K562 (cell line): Measurements from ENCODE around the gene ATP6V1F. TPM values are rescaled to one million over a fixed set of nuclear protein-coding genes. Genes with fewer than 3 reads are reported as not detected.
A peak's percentile ranks its signal among the peaks of the same experiment; 100 is the strongest.

Source experiments
- BMI1 ChIP-seq: fragments of 150-350 bp; IDR thresholded peaks from 2 replicates; pipeline ENCODE4 v1.6.1; 2014; ENCODE audit warnings: low read length
- EHMT2 ChIP-seq: fragments of 450-650 bp; IDR thresholded peaks from 2 replicates; pipeline ENCODE4 v1.6.1; 2018; ENCODE audit warnings: antibody characterized with exemption
- GATA2 ChIP-seq: sonication (generic); formaldehyde crosslinking; IDR thresholded peaks from 2 replicates; pipeline ENCODE4 v1.4.0; 2020; ENCODE audit warnings: mild to moderate bottlenecking, missing genetic modification reagents
- NR1H2 ChIP-seq: sonication (generic); formaldehyde crosslinking; IDR thresholded peaks from 2 replicates; pipeline ENCODE4 v1.4.0; 2020; ENCODE audit warnings: mild to moderate bottlenecking, missing genetic modification reagents
- RNF2 ChIP-seq: sonication (generic); IDR thresholded peaks from 2 replicates; pipeline ENCODE4 v1.6.1; 2016
- STAT5B ChIP-seq: fragments of 250-450 bp; sonication (Bioruptor Pico); IDR thresholded peaks from 2 replicates; pipeline ENCODE4 v1.8.0; 2021; ENCODE audit warnings: mild to moderate bottlenecking, inconsistent platforms
- THRAP3 ChIP-seq: fragments of 450-650 bp; IDR thresholded peaks from 2 replicates; pipeline ENCODE4 v1.6.1; 2016; ENCODE audit warnings: mild to moderate bottlenecking, inconsistent platforms, borderline replicate concordance
- ZNF316 ChIP-seq: fragments of 450-650 bp; IDR thresholded peaks from 2 replicates; pipeline ENCODE4 v1.6.1; 2016
- polyA plus RNA-seq, 8 experiments: library from polyadenylated mRNA; depleted of rRNA in 4 of 8; stranded (reverse) in 5 of 8; unstranded in 3 of 8; fragments of >200 nt; fragmentation: Nextera tagmentation in 2 of 8; fragmentation: Illumina TruSeq in 1 of 8; extraction: Ambion mirVana in 2 of 8; extraction: Trizol in 1 of 8; gene quantifications; 2 replicates each; pipeline versions ENCODE4 v1.2.1 to v1.2.3, GENCODE V29; 2011 to 2014; ENCODE audit warnings: inconsistent platforms in 1 of 8, missing spikeins in 1 of 8
- total RNA-seq, 7 experiments: library from RNA; depleted of rRNA in 6 of 7; stranded (reverse); fragments of >200 nt in 6 of 7; fragmentation: Illumina TruSeq in 2 of 7; extraction: Trizol in 2 of 7; gene quantifications; 2 replicates each; pipeline versions ENCODE4 v1.2.1 to v1.2.3, GENCODE V29; 2011 to 2021; ENCODE audit warnings: low replicate concordance in 1 of 7
- TF ChIP-seq, protein P1 (sequence below): fragments of 200-800 bp; sonication (Bioruptor generic); IDR thresholded peaks from 2 replicates; pipeline ENCODE4 v1.6.1; 2017; ENCODE audit warnings: missing genetic modification characterization, missing compliant biosample characterization
- TF ChIP-seq, protein P2 (sequence below): fragments of 450-650 bp; IDR thresholded peaks from 2 replicates; pipeline ENCODE4 v1.6.1; 2018; ENCODE audit not compliant: partially characterized antibody
- TF ChIP-seq, protein P3 (sequence below): fragments of 250-450 bp; sonication (Bioruptor Pico); IDR thresholded peaks from 2 replicates; pipeline ENCODE4 v1.4.0; 2020
- TF ChIP-seq, protein P4 (sequence below): sonication (generic); formaldehyde crosslinking; IDR thresholded peaks from 2 replicates; pipeline ENCODE4 v1.8.1; 2022; ENCODE audit warnings: missing genetic modification reagents
- TF ChIP-seq, protein P5 (sequence below): fragments of 250-450 bp; sonication (Bioruptor Pico); IDR thresholded peaks from 2 replicates; pipeline ENCODE4 v1.8.0; 2021; ENCODE audit warnings: moderate library complexity, mild to moderate bottlenecking, inconsistent platforms

The ATP6V1F gene
- total and polyA plus RNA-seq, 9 of the 15 experiments (the other 6 are each of a cell fraction or from before 2014, with no cell fraction given) = 206 to 1,123 (median 542) TPM

DNA sequence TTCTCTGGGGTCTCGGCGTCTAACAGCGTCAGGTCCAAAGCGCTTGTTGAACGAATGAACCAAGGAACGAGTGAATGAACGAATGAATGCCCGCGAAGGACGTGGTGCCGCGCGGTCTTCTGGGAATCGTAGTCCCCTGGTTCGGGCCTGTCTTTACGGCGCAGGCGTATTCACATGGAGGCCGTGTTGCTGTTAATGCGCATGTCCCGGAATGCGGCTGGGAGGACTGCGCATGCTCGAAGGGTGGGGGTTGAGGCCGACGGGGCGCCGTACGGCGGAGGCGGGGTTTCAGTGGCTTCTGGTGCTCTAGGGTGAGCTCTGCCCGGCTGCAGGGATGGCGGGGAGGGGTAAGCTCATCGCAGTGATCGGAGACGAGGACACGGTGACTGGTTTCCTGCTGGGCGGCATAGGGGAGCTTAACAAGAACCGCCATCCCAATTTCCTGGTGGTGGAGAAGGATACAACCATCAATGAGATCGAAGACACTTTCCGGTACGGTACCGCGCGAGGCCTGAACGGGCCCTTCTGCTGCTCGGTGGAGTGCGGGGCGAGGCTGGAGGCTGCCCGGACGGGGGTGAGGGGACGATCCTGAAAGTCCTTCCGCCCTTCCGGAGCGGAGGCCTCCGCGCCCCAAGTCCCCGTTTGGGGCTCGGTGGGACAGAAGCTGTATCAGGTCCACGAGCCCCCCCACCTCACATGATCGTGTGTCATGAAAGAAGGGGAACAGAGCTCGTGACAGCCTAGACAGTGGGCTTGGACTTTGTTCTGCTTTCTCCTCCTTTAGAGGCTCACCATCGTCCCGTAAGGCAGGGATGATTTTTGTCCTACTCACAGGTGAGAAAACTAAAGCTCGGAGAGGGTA is at the start of gene ATP6V1F (continued):
- TF ChIP-seq, protein P1, sequence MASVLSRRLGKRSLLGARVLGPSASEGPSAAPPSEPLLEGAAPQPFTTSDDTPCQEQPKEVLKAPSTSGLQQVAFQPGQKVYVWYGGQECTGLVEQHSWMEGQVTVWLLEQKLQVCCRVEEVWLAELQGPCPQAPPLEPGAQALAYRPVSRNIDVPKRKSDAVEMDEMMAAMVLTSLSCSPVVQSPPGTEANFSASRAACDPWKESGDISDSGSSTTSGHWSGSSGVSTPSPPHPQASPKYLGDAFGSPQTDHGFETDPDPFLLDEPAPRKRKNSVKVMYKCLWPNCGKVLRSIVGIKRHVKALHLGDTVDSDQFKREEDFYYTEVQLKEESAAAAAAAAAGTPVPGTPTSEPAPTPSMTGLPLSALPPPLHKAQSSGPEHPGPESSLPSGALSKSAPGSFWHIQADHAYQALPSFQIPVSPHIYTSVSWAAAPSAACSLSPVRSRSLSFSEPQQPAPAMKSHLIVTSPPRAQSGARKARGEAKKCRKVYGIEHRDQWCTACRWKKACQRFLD (CRISPR knock-in tag) = no peak
- TF ChIP-seq THRAP3 (no peak), GATA2 (CRISPR knock-in tag) (no peak), BMI1 (no peak), ZNF316 (peak; percentile 71), NR1H2 (CRISPR knock-in tag) (0 out of 2 replicates have a peak, but pooled peaks have one; percentile 59), RNF2 (no peak), EHMT2 (no peak), STAT5B (no peak)
- TF ChIP-seq, protein P2, sequence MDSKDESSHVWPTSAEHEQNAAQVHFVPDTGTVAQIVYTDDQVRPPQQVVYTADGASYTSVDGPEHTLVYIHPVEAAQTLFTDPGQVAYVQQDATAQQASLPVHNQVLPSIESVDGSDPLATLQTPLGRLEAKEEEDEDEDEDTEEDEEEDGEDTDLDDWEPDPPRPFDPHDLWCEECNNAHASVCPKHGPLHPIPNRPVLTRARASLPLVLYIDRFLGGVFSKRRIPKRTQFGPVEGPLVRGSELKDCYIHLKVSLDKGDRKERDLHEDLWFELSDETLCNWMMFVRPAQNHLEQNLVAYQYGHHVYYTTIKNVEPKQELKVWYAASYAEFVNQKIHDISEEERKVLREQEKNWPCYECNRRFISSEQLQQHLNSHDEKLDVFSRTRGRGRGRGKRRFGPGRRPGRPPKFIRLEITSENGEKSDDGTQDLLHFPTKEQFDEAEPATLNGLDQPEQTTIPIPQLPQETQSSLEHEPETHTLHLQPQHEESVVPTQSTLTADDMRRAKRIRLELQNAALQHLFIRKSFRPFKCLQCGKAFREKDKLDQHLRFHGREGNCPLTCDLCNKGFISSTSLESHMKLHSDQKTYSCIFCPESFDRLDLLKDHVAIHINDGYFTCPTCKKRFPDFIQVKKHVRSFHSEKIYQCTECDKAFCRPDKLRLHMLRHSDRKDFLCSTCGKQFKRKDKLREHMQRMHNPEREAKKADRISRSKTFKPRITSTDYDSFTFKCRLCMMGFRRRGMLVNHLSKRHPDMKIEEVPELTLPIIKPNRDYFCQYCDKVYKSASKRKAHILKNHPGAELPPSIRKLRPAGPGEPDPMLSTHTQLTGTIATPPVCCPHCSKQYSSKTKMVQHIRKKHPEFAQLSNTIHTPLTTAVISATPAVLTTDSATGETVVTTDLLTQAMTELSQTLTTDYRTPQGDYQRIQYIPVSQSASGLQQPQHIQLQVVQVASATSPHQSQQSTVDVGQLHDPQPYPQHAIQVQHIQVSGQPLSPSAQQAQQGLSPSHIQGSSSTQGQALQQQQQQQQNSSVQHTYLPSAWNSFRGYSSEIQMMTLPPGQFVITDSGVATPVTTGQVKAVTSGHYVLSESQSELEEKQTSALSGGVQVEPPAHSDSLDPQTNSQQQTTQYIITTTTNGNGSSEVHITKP = no peak
- TF ChIP-seq, protein P3, sequence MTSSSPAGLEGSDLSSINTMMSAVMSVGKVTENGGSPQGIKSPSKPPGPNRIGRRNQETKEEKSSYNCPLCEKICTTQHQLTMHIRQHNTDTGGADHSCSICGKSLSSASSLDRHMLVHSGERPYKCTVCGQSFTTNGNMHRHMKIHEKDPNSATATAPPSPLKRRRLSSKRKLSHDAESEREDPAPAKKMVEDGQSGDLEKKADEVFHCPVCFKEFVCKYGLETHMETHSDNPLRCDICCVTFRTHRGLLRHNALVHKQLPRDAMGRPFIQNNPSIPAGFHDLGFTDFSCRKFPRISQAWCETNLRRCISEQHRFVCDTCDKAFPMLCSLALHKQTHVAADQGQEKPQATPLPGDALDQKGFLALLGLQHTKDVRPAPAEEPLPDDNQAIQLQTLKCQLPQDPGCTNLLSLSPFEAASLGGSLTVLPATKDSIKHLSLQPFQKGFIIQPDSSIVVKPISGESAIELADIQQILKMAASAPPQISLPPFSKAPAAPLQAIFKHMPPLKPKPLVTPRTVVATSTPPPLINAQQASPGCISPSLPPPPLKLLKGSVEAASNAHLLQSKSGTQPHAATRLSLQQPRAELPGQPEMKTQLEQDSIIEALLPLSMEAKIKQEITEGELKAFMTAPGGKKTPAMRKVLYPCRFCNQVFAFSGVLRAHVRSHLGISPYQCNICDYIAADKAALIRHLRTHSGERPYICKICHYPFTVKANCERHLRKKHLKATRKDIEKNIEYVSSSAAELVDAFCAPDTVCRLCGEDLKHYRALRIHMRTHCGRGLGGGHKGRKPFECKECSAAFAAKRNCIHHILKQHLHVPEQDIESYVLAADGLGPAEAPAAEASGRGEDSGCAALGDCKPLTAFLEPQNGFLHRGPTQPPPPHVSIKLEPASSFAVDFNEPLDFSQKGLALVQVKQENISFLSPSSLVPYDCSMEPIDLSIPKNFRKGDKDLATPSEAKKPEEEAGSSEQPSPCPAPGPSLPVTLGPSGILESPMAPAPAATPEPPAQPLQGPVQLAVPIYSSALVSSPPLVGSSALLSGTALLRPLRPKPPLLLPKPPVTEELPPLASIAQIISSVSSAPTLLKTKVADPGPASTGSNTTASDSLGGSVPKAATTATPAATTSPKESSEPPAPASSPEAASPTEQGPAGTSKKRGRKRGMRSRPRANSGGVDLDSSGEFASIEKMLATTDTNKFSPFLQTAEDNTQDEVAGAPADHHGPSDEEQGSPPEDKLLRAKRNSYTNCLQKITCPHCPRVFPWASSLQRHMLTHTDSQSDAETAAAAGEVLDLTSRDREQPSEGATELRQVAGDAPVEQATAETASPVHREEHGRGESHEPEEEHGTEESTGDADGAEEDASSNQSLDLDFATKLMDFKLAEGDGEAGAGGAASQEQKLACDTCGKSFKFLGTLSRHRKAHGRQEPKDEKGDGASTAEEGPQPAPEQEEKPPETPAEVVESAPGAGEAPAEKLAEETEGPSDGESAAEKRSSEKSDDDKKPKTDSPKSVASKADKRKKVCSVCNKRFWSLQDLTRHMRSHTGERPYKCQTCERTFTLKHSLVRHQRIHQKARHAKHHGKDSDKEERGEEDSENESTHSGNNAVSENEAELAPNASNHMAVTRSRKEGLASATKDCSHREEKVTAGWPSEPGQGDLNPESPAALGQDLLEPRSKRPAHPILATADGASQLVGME (CRISPR knock-in tag) = peak; percentile 65; the same call in 1 of the 2 replicates
- TF ChIP-seq, protein P4, sequence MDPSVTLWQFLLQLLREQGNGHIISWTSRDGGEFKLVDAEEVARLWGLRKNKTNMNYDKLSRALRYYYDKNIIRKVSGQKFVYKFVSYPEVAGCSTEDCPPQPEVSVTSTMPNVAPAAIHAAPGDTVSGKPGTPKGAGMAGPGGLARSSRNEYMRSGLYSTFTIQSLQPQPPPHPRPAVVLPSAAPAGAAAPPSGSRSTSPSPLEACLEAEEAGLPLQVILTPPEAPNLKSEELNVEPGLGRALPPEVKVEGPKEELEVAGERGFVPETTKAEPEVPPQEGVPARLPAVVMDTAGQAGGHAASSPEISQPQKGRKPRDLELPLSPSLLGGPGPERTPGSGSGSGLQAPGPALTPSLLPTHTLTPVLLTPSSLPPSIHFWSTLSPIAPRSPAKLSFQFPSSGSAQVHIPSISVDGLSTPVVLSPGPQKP (CRISPR knock-in tag) = no peak
- TF ChIP-seq, protein P5, sequence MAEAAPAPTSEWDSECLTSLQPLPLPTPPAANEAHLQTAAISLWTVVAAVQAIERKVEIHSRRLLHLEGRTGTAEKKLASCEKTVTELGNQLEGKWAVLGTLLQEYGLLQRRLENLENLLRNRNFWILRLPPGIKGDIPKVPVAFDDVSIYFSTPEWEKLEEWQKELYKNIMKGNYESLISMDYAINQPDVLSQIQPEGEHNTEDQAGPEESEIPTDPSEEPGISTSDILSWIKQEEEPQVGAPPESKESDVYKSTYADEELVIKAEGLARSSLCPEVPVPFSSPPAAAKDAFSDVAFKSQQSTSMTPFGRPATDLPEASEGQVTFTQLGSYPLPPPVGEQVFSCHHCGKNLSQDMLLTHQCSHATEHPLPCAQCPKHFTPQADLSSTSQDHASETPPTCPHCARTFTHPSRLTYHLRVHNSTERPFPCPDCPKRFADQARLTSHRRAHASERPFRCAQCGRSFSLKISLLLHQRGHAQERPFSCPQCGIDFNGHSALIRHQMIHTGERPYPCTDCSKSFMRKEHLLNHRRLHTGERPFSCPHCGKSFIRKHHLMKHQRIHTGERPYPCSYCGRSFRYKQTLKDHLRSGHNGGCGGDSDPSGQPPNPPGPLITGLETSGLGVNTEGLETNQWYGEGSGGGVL (CRISPR knock-in tag) = no peak
